GM21390 (cell line): ENCODE measurements around the gene BRSK1.

ENCODE experiments used
- ATAC-seq: cut with Tn5 transposase; IDR thresholded peaks from one replicate; pipeline ENCODE4 v1.9.1; 2021; ENCODE audit not compliant: unreplicated experiment

Gene BRSK1

GRCh38 chr19:55273978-55274707 lies 9.7 kb upstream of the BRSK1 start:
- no peak for ATAC-seq

DNA sequence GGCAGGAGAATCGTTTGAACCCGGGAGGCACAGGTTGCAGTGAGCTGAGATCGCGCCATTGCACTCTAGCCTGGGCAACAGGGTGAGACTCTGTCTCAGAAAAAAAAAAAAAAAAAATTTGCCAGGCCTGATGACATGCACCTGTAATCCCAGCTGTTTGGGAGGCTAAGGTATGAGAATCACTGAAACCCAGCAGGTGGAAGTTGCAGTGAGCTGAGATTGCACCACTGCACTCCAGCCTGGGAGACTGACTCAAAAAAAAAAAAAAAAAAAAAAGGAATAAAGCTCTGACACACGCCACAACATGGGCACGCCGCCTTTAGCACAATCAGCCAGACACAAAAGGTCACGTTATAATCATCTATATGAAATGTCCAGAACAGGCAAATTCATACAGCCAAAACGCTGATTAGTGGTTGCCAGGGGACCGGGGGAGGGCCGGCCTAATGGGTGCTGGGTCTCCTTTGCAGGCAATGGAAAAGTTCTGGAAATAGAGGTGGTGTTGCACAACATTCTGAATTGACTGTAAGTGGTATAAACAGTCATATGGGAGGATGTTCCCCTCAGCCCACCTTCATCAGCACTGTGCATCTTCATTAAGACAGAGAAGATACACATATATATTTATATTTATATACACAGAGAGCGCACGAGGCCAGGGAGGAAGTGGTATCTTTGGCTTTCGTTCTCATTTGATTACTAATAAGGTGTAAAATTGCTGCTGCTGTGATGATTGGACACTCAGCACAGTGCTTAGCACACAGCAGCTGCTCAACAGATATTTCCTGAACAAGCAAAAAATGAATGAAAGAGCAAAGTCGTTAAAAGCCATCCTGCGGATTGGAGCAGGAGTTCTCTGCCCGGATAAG lies 7.7 kb upstream of the BRSK1 start:
- ATAC-seq: peak; percentile 58

- ATAC-seq: peak; percentile 3
Observed at GRCh38 chr19:55276720-55277430, 6.9 kb upstream of the BRSK1 start.

DNA sequence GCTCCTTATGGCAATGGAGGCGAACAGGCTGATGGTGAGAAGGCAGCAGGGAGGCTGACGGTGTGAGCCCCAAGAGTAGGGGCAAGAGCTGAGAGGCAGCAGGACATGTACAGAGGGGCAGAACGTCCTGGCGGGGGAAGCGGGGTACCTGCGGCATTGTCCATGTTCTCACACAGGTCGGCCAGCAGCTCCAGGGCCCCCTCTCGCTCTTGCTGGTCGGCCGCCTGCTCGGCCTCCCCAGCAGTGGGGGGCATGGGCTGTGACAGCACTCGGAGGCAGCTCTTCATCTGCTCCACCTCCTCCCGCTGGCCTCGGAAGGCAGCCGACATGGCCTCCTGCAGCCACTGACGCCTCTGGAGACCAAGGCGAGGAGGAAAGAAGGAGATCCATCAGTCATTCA lies 6.3 kb upstream of the BRSK1 start:
- no peak for ATAC-seq

DNA sequence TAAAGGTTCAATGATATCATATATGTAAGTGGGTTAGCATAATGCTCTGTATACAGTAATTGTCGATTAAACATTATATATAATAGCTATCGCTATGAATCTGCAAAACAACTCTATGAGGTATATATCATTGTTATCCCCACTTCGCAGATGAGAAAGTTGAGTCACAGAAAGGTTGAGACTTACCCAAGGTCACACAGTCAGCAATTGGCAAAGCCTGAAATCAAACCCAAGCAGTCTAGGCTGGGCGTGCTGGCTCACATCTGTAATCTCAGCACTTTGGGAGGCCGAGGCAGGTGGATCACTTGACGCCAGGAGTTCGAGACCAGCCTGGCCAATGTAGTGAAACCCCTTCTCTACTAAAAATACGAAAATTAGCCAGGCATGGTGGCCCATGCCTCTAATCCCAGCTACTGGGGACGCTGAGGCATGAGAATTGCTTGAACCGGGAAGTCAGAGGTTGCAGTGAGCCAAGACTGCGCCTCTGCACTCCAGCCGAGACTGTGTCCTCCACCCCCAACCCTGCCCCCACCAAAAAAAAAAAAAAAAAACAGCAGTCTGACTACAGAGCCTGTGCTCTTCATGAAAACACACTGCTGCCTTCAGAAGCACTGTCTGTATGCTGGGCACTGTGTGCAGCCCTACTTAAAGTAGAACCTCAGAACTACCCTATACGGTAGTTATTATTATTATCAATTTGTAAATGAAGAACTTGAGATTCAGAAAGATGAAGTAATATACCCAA lies 5.2 kb upstream of the BRSK1 start:
- no peak for ATAC-seq

DNA sequence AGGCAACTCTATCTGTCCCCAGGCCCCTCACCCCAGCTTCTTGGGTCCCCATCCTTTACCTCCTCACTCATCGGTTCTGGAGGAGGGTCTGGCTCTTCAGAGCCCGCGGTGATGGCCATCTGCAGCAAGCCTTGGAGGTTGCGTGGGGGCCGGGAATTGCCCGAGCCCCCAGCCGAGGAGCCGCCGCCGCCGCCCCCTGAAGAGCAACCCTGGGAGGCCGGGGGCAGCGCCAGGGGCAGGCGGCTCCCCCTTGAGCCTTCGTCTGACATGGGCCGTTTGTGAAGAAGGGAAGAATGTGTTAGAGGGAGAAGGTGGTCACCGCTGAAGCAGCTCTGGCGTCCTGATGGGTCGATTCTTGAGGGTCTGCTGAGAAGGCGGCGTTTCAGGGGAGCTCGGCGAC lies 4.5 kb upstream of the BRSK1 start:
- no peak for ATAC-seq

DNA sequence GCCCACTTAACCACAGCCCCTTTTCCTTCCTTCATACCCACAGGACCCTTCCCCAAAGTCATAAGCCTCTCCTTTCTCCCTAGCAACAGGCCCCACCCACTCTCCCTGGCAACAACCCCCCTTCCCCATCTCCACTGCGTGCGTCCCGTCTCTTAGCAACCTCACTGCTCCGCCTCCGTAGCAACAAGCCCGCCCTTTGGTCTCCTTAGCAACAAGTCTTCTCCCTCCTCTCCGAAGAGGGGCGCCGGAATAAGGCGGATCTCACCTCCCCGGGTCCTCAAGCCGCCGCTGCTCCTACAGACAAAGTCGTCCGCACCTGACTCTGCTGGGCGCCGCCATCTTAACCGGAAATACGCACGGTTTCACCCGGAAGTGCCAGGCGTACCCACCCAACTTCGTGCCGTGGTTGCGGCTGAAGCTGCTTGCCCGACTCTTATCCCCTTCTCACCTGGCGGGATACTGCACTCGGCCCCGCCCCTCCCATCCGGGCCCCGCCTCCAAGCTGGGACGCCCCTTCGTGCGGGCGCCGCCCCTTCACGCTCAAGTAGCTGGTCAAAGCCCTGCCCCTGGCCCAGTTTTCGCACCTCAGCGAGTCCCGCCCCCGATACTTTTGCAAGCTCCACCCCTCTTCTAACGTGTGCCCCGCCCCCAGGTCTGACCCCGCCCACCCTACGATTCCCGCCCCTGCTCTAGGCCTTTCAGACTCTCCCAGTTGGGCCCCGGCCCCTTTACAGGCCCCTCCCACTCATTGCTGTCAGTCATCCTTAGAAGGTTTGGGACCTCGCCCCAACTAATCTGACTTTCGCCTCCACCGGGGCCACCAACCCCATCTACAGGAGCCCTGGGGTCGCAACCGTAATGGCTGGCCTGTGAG lies 3.8 kb upstream of the BRSK1 start, which contains the start of gene HSPBP1:
Gene HSPBP1 (minus strand): TSS at position 341 of the 874 bp plus-strand sequence. CDS start 502 bp downstream, outside the sequence.
- ATAC-seq: peak; percentile 56

DNA sequence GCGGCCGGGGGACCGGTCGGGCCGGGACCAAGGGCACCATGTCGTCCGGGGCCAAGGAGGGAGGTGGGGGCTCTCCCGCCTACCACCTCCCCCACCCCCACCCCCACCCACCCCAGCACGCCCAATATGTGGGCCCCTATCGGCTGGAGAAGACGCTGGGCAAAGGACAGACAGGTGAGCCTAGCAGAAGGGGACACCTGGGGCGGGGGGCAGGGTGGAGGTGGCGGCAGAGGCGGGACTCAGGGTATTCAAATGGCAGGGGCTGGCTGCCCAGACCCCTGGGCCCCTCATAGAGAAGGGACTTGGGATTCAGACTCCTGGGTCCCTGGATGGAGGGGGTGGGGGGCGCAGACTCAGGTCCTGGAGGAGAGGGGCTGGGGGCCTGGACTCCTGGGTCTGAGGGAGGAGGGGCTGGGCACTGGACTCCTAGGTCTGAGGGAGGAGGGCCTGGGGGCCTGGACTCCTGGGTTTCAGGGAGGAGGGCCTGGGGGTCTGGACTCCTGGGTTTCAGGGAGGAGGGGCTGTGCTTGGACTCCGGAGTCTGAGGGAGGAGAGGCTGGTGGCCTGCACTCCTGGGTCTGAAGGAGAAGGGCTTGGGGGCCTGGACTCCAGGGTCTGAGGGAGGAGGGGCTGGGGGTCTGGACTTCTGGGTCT lies 735 bp downstream of the BRSK1 start:
- no peak for ATAC-seq

DNA sequence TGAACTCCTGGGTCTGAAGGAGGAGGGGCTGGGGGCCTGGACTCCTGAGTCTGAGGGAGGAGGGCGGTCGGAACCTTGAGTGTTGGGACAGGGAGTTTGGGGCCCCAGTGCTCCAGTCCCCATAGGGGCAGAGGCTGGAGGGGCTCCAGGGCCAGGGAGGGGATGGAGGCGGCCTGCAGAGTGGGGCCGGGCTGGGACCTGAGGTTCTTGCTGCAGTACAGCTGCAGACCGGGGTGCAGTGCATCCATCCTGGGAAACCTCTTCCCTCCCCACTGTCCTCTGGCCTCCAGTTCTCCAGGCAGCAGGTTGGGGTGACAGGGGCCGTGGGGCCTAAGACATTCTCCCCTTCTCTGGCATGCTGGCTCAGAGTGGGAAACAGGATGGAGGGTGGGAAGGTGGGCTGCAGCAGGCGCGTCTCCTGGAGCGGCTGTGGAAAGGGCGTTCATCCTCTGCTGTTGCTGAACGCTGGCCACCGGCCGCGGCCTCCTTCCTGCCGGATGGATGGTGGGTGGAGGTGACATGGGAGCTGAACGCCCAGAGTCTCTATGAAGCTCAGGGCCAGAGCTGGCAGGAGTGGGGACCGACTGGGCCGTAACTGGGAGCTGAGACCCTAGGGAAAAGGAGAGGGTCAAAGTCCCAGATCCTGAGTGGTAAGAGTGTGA lies 1.6 kb downstream of the BRSK1 start:
- ATAC-seq: no peak

GRCh38 chr19:55287361-55288079 lies 3.7 kb downstream of the BRSK1 start:
- no peak for ATAC-seq

DNA sequence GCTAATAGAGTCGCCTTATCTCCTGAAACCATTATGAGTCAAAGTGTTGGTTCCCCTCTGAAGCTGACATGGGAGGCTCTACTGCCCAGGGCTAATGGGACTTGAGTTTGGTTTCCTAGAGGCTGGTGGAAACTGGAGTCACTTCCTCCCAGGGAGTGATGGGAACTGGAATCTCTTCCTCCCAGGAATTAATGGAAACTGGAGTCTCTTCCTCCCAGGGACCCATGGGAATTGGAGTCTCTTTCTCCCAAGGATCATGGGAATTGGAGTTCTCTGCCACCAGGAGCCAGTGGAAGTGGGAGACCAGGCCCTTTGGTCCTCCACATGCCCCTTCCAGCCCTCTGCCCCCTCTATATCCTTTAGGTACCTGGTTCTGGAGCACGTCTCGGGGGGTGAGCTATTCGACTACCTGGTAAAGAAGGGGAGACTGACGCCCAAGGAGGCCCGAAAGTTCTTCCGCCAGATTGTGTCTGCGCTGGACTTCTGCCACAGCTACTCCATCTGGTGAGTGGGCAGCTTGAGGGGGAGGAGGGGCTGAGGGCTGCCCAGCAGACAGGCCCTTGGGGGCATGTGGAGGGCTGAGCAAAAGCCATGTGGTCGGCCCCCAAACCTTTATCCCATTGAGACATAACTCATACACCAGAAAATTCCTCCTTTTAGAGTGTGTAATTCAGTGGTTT lies 5.5 kb downstream of the BRSK1 start:
- no peak for ATAC-seq

DNA sequence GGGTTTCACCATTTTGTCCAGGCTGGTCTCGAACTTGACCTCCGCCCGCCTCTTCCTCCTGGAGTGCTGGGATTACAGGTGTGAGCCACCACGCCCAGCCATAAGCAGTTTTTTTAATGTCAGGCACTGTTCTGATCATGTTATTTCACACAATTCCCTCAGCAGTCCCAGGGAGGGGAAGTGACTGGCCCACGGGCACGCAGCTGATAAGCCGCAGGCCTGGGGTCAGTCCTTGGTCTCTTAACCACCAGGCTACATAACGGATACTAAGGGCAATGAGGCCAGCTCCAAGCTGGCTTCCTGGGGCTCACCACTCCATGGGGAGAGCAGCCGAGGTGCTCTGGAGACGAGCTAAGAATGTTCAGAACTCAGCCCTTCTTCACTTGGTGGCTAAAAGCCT lies 13.5 kb downstream of the BRSK1 start:
- no peak for ATAC-seq

DNA sequence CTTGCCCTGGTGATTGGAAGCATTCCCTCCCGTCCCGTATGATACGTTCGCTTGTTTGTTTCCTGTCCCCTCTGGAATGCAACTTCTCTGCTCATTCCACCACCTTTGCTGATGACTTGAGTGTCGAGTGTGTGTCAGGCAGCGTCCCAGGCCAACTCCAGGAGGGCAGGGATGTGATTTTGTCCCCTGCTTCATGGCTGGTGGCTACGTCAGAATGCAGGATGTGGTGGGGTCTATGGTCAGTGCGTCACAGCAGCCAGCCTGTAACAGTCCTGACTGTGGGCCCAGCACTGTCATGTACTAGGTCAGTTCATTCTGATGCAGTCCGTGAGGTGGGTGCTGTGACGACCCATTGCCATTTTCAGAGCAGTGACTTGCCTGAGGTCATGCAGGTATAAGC lies 16.2 kb downstream of the BRSK1 start:
- no peak for ATAC-seq

GRCh38 chr19:55300886-55301458 lies 17.2 kb downstream of the BRSK1 start:
- no peak for ATAC-seq

GRCh38 chr19:55301459-55302317 lies 17.9 kb downstream of the BRSK1 start:
- ATAC-seq: no peak

- ATAC-seq: no peak
Observed at GRCh38 chr19:55302318-55302703, 18.5 kb downstream of the BRSK1 start.
